Naive thymus-derived CD4-positive, alpha-beta T cell (primary cell): ENCODE results near the gene CEP85. TPM values are rescaled to one million over a fixed set of nuclear protein-coding genes. Genes with fewer than 3 reads are reported as not detected.

ENCODE experiments used
- ATAC-seq: fragments of 150-1000 bp; cut with Tn5 transposase; 2 replicates; pipeline ENCODE4 v1.10.0; 2021; ENCODE audit warnings: mild to moderate bottlenecking, moderate library complexity
- CTCF ChIA-PET: fragments of 350-600 bp; sonication (Branson Sonifier 250); formaldehyde crosslinking; loops from one replicate; lab custom pipeline; 2021; ENCODE audit warnings: antibody characterized with exemption; lab: Charles Lee
- POLR2A ChIA-PET: fragments of 350-600 bp; sonication (Branson Sonifier 250); formaldehyde crosslinking; loops from one replicate; lab custom pipeline; 2021; ENCODE audit warnings: antibody characterized with exemption, inconsistent platforms; lab: Charles Lee
- DNase-seq, 9 donors: peaks; one replicate each; pipeline versions ENCODE4 v3.0.0 to v3.0.0-alpha.2; 2020 to 2022; ENCODE audit warnings: mixed read lengths in 1 of 9
- H3K27ac ChIP-seq: one replicate; pipeline ENCODE4 v1.7.0; 2013; ENCODE audit warnings: mild to moderate bottlenecking, low read depth, low read length, moderate library complexity
- H3K27me3 ChIP-seq, 2 donors: one replicate each; pipeline ENCODE4 v1.7.0; 2013; ENCODE audit warnings: low read length in 2 of 2, mild to moderate bottlenecking in 2 of 2, moderate library complexity in 2 of 2; ENCODE audit not compliant: control insufficient read depth in 2 of 2, insufficient read depth in 2 of 2
- H3K36me3 ChIP-seq, 3 experiments: 1 replicate in 2 of 3; 2 replicates in 1 of 3; pipeline ENCODE4 v1.7.0; 2013; ENCODE audit warnings: low read length in 3 of 3, mild to moderate bottlenecking in 3 of 3, moderate library complexity in 1 of 3; ENCODE audit not compliant: insufficient read depth in 3 of 3, control insufficient read depth in 2 of 3
- H3K4me1 ChIP-seq, 2 donors: one replicate each; pipeline ENCODE4 v1.7.0; 2013; ENCODE audit warnings: low read length in 2 of 2, mild to moderate bottlenecking in 2 of 2, moderate library complexity in 1 of 2; ENCODE audit not compliant: control insufficient read depth in 2 of 2, insufficient read depth in 2 of 2
- H3K4me3 ChIP-seq: 2 replicates; pipeline ENCODE4 v1.7.0; 2013; ENCODE audit warnings: mild to moderate bottlenecking, low read length
- H3K9me3 ChIP-seq, 3 experiments: 1 replicate in 2 of 3; 2 replicates in 1 of 3; pipeline ENCODE4 v1.7.0; 2013; ENCODE audit warnings: low read length in 3 of 3; ENCODE audit not compliant: control insufficient read depth in 2 of 3
- H3K27ac Mint-ChIP-seq, 9 donors: one replicate each; pipeline ENCODE4 v1.8.0; 2020 to 2022; ENCODE audit warnings: mixed read lengths in 9 of 9, mild to moderate bottlenecking in 8 of 9, moderate library complexity in 5 of 9, inconsistent platforms in 2 of 9
- H3K27me3 Mint-ChIP-seq, 5 donors: one replicate each; pipeline ENCODE4 v1.8.0; 2021 to 2022; ENCODE audit warnings: mixed read lengths in 5 of 5, mild to moderate bottlenecking in 1 of 5
- H3K36me3 Mint-ChIP-seq, 5 donors: one replicate each; pipeline ENCODE4 v1.8.0; 2020 to 2022; ENCODE audit warnings: mixed read lengths in 5 of 5, mild to moderate bottlenecking in 3 of 5, inconsistent platforms in 1 of 5
- H3K4me1 Mint-ChIP-seq, 7 donors: one replicate each; pipeline ENCODE4 v1.8.0; 2020 to 2022; ENCODE audit warnings: mixed read lengths in 7 of 7, mild to moderate bottlenecking in 3 of 7, inconsistent platforms in 1 of 7
- H3K4me3 Mint-ChIP-seq, 10 donors: one replicate each; pipeline ENCODE4 v1.8.0; 2020 to 2022; ENCODE audit warnings: mild to moderate bottlenecking in 10 of 10, mixed read lengths in 10 of 10, moderate library complexity in 6 of 10, inconsistent platforms in 2 of 10
- H3K9me3 Mint-ChIP-seq, 11 donors: one replicate each; pipeline ENCODE4 v1.8.0; 2020 to 2022; ENCODE audit warnings: mixed read lengths in 11 of 11, mild to moderate bottlenecking in 4 of 11, inconsistent platforms in 1 of 11, moderate library complexity in 1 of 11
- intact Hi-C, 2 donors: fragments of 100-400 bp; cut with micrococcal nuclease; formaldehyde crosslinking; loops; one replicate each; pipeline ENCODE4 v1.15.1; 2023
- polyA plus RNA-seq, 2 donors: library from polyadenylated mRNA; unstranded; fragments of 300-500 nt; fragmentation: Illumina TruSeq; gene quantifications; one replicate each; pipeline ENCODE4 v1.2.3, GENCODE V29; 2021
- total RNA-seq, 6 experiments: library from RNA in 5 of 6; stranded (reverse) in 5 of 6; gene quantifications; 1 replicate in 5 of 6; 2 replicates in 1 of 6; pipeline ENCODE4 v1.2.3 and lab custom pipeline; 2021 to 2026

The CEP85 gene
- total and polyA plus RNA-seq, 7 experiments from 2014 or later, result 5.4 to 34.8 (median 18.1) TPM

- POLR2A ChIA-PET, result interaction anchor here (0.8 to 35.3 kb wide), 6 partner anchors 11 to 23 kb away, joined by 3 to 1967 read pairs (median 10); partner anchors contain the start of genes CD52, SH3BGRL3 and UBXN11
- Histone ChIP-seq H3K36me3 (peaks cover 0 to 18% (median 0%) of the 10 kb centered on the region in 3 experiments), H3K4me1 (peaks cover 2 to 12% of the 10 kb centered on the region in 2 donors), H3K4me3 (no peak overlapping the region), H3K27me3 (no peaks in the 10 kb centered on the region), H3K9me3 (no peaks in the 10 kb centered on the region), H3K27ac (no peak overlapping the region)
- no peaks in the 10 kb centered on the region for H3K27me3 Mint-ChIP-seq
- CTCF ChIA-PET, result interaction anchor here (1.1 kb wide), 1 partner anchor 67 kb away, joined by 3 read pairs; no protein-coding TSS in a partner anchor
- no peak for DNase-seq
- H3K4me3 Mint-ChIP-seq, result no peak overlapping the region
- intact Hi-C loops, result no loop called here
- H3K9me3 Mint-ChIP-seq, result no peaks in the 10 kb centered on the region
- H3K27ac Mint-ChIP-seq, result no peak overlapping the region
- H3K4me1 Mint-ChIP-seq, result peaks cover 7 to 52% (median 35%) of the 10 kb centered on the region in 7 donors
- peaks cover 0 to 25% (median 3%) of the 10 kb centered on the region in 5 donors for H3K36me3 Mint-ChIP-seq
- ATAC-seq, result no peak
These were observed 63.2 kb downstream of the CEP85 start for GRCh38 chr1:26297057-26297790.

- CTCF ChIA-PET, result no interaction called here
- ATAC-seq (no peak), DNase-seq (no peak)
- no peaks in the 10 kb centered on the region for H3K27me3 ChIP-seq
- no peak overlapping the region for H3K27ac ChIP-seq
- H3K4me3 ChIP-seq, result no peak overlapping the region
- H3K4me1 ChIP-seq, result peaks cover 0 to 7% of the 10 kb centered on the region in 2 donors
- Mint-ChIP-seq H3K4me1 (peaks cover 7 to 51% (median 31%) of the 10 kb centered on the region in 7 donors), H3K27ac (no peak overlapping the region), H3K36me3 (peaks cover 0 to 25% (median 3%) of the 10 kb centered on the region in 5 donors), H3K27me3 (no peaks in the 10 kb centered on the region), H3K4me3 (no peak overlapping the region), H3K9me3 (no peaks in the 10 kb centered on the region)
- no peaks in the 10 kb centered on the region for H3K9me3 ChIP-seq
- peaks cover 0 to 18% (median 0%) of the 10 kb centered on the region in 3 experiments for H3K36me3 ChIP-seq
- POLR2A ChIA-PET, result interaction anchor here (0.8 to 35.3 kb wide), 6 partner anchors 10 to 23 kb away, joined by 3 to 1967 read pairs (median 10); partner anchors contain the start of genes CD52, SH3BGRL3 and UBXN11
- intact Hi-C loops, result no loop called here
These were observed 63.8 kb downstream of the CEP85 start for GRCh38 chr1:26297791-26298124.

- peak overlapping the region in 4 of 9 donors; percentile 53 to 77 (median 61) for H3K27ac Mint-ChIP-seq
- Histone ChIP-seq H3K9me3 (no peaks in the 10 kb centered on the region), H3K4me1 (peaks cover 2 to 3% of the 10 kb centered on the region in 2 donors), H3K27ac (no peak overlapping the region), H3K4me3 (no peak overlapping the region), H3K36me3 (peaks cover 0 to 17% (median 0%) of the 10 kb centered on the region in 3 experiments), H3K27me3 (no peaks in the 10 kb centered on the region)
- DNase-seq (no peak), ATAC-seq (no peak)
- H3K4me1 Mint-ChIP-seq, result peaks cover 14 to 46% (median 32%) of the 10 kb centered on the region in 7 donors
- H3K9me3 Mint-ChIP-seq, result no peaks in the 10 kb centered on the region
- peaks cover 0 to 8% (median 0%) of the 10 kb centered on the region in 5 donors for H3K36me3 Mint-ChIP-seq
- POLR2A ChIA-PET, result interaction anchor here (2.1 to 35.3 kb wide), 3 partner anchors 14 to 19 kb away, joined by 9 to 1967 read pairs (median 16); partner anchors contain the start of genes CD52 and SH3BGRL3
- no peaks in the 10 kb centered on the region for H3K27me3 Mint-ChIP-seq
- intact Hi-C loops, result no loop called here
- CTCF ChIA-PET, result interaction anchor here (0.8 to 1.5 kb wide), 4 partner anchors 12 to 25 kb away, joined by 3 to 5 read pairs (median 4); partner anchors contain the start of gene CD52
- H3K4me3 Mint-ChIP-seq, result no peak overlapping the region
These were observed 66.7 kb downstream of the CEP85 start for GRCh38 chr1:26300578-26301275.

GRCh38 chr1:26302733-26303405, 68.9 kb downstream of the CEP85 start:
- POLR2A ChIA-PET, result interaction anchor here (0.5 to 35.3 kb wide), 5 partner anchors 15 to 195 kb away, joined by 3 to 1967 read pairs (median 4); partner anchors contain the start of genes CD52 and SH3BGRL3
- no peaks in the 10 kb centered on the region for H3K27me3 ChIP-seq
- Mint-ChIP-seq H3K4me1 (peaks cover 26 to 55% (median 44%) of the 10 kb centered on the region in 7 donors), H3K9me3 (no peaks in the 10 kb centered on the region), H3K27ac (peak overlapping the region in 5 of 9 donors; percentile 28 to 70 (median 48)), H3K4me3 (no peak overlapping the region), H3K36me3 (no peaks in the 10 kb centered on the region), H3K27me3 (no peaks in the 10 kb centered on the region)
- H3K4me1 ChIP-seq, result peaks cover 13 to 16% of the 10 kb centered on the region in 2 donors
- H3K4me3 ChIP-seq, result no peak overlapping the region
- no peaks in the 10 kb centered on the region for H3K9me3 ChIP-seq
- CTCF ChIA-PET, result no interaction called here
- no peaks in the 10 kb centered on the region for H3K36me3 ChIP-seq
- intact Hi-C loops, result no loop called here
- H3K27ac ChIP-seq, result no peak overlapping the region
- DNase-seq (no peak), ATAC-seq (no peak)

- ChIA-PET POLR2A (interaction anchor here (0.6 to 35.3 kb wide), 4 partner anchors 14 to 523 kb away, joined by 3 to 1967 read pairs (median 144); partner anchors contain the start of genes CD52 and SH3BGRL3), CTCF (interaction anchor here (0.7 to 7.1 kb wide), 4 partner anchors 10 to 35 kb away, joined by 4 to 131 read pairs (median 5); no protein-coding TSS in a partner anchor)
- Histone ChIP-seq H3K27ac (peak overlapping the region; percentile 76), H3K4me1 (peaks cover 16 to 29% of the 10 kb centered on the region in 2 donors), H3K9me3 (no peaks in the 10 kb centered on the region), H3K4me3 (peak overlapping the region; percentile 87), H3K27me3 (no peaks in the 10 kb centered on the region), H3K36me3 (no peaks in the 10 kb centered on the region)
- DNase-seq (no peak), ATAC-seq (no peak)
- intact Hi-C loops, result loop anchor here (1.0 to 5.0 kb wide), 6 partner anchors 18 to 392 kb away; partner anchors contain the start of genes HMGN2 (in 2 of the 2) and ARID1A (in 1 of the 2)
- no peaks in the 10 kb centered on the region for H3K36me3 Mint-ChIP-seq
- H3K27me3 Mint-ChIP-seq, result no peaks in the 10 kb centered on the region
- H3K4me3 Mint-ChIP-seq, result peak overlapping the region; percentile 93 to 99 (median 98)
- peak overlapping the region; percentile 90 to 99 (median 96) for H3K27ac Mint-ChIP-seq
- H3K4me1 Mint-ChIP-seq, result peaks cover 27 to 57% (median 33%) of the 10 kb centered on the region in 7 donors
- H3K9me3 Mint-ChIP-seq, result no peaks in the 10 kb centered on the region
These were observed 71.8 kb downstream of the CEP85 start for GRCh38 chr1:26305667-26306289.
